NOMO-1 (cell line): ENCODE measurements around the gene NKAIN2.
"Not testable (repeated sequence)": the region's sequence is repeated elsewhere in the genome, so short reads cannot be mapped to it uniquely, and the experiment has no call there.

Source experiments
- DNase-seq, 2 experiments: peaks; one replicate each; lab custom pipeline; 2025; ENCODE audit not compliant: unreplicated experiment in 2 of 2; lab: John Stamatoyannopoulos, UW

The NKAIN2 gene

DNA sequence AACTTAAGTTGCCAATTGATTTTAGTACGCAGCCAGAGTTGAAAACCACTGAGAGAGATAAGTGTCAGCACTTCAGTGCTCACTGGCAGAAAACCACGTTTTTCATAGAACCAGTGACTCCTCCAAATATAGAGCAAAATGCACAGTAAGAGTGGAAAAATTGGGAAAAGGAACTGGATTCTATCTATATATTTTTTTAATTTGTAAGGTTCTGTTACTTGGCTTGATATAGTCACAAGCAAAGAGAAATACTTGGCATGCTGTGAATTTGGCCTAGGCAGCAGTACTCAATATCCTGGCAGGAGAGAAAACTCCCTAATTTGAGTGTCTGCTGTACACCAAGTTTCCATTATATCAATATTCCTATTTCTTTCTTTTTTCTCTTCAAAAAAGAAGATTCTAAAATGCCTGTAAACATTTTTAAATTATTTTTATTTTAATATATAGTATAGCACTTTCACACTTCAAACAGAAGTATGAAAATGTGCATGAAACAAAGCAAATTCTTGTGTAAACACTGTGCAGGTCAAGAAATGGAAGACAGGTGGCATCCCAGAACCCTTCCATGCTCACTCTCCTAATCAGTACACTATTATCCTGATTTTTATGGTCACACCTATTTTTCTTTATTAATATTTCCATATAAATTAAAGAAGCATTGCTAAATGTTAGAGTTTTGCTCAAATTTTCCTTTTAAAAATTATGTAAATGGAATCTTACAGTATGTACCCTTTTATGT lies 596.8 kb downstream of the NKAIN2 start:
- no peak for DNase-seq

DNA sequence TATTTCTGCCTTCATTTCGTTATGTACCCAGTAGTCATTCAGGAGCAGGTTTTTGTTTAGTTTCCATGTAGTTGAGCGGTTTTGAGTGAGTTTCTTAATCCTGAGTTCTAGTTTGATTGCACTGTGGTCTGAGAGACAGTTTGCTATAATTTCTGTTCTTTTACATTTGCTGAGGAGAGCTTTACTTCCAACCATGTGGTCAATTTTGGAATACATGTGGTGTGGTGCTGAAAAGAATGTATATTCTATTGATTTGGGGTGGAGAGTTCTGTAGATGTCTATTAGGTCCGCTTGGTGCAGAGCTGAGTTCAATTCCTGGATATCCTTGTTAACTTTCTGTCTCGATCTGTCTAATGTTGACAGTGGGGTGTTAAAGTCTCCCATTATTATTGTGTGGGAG lies 606.8 kb downstream of the NKAIN2 start:
- not testable (repeated sequence) for DNase-seq

DNA sequence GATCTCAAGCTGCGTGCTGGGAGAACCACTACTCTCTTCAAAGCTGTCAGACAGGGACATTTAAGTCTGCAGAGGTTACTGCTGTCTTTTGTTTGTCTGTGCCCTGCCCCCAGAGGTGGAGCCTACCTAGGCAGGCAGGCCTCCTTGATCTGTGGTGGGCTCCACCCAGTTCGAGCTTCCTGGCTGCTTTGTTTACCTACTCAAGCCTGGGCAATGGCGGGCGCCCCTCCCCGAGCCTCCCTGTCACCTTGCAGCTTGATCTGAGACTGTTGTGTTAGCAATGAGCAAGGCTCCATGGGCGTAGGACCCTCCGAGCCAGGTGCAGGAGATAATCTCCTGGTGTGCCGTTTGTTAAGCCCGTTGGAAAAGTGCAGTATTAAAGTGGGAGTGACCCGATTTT lies 609.0 kb downstream of the NKAIN2 start:
- not testable (repeated sequence) for DNase-seq

GRCh38 chr6:124420116-124420840 lies 616.6 kb downstream of the NKAIN2 start:
- no peak for DNase-seq

DNA sequence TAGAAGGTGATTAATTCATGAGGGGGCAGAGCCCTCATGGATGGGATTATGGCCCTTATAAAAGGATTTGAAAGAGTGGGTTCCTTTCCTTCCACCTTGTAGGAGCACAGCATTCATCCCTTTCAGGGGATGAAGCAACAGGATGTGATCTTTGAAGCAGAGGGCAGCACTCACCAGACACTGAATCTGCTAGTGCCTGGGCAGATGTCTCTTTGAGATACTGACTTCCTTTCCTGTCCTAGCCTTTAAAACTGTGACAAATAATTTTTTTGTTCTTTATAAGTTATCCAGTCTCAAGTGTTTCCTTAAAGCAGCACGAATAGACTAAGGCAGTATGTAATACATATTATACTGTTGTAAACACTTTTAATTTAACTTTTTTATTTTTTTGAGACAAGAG lies 620.0 kb downstream of the NKAIN2 start:
- no peak for DNase-seq

DNA sequence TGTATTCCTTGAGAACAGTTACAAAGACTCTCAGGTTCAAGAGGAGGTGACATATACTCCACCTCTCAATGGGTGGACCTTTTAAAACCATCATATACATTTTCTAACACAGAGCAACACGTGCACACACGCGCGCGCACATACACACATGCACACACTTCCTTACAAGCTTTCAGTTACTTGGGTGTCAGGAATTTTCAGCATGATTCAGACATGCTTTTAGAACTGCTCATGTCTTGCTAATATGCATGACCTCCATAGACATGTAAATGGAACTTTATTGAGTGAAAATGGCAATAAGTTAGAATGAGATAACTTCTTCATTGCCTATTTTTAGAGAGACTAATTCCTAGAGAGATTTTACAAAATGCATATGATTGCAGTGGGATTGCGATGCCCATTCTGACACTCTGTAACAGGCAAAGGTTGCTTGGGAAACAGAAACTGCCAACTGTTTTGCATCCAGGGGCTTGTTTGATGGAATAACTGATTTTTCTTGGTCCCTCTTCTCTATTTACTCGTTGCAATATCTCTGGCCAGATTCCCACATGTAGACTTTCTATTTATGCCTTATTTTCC lies 627.2 kb downstream of the NKAIN2 start:
- no peak for DNase-seq

DNA sequence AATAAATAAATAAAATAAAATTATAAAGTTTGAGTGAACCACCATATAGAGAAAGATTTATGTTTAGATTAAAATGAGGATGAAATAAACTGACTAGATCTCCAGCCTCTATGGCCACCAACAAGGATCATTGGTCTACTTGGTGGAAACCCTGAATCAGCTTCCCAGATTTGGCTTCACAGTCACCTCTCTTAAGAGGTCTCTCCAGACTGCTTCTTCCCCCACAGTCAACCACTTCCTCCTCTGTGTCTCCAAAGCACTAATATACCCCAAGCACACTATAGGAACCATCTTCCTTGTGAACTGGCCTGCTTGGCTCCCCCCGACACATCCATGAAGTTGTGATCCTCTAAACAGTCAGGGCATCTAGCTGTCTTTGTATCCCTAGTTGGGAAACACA lies 629.0 kb downstream of the NKAIN2 start:
- DNase-seq: peak in 1 of 2 experiments; percentile 60

DNA sequence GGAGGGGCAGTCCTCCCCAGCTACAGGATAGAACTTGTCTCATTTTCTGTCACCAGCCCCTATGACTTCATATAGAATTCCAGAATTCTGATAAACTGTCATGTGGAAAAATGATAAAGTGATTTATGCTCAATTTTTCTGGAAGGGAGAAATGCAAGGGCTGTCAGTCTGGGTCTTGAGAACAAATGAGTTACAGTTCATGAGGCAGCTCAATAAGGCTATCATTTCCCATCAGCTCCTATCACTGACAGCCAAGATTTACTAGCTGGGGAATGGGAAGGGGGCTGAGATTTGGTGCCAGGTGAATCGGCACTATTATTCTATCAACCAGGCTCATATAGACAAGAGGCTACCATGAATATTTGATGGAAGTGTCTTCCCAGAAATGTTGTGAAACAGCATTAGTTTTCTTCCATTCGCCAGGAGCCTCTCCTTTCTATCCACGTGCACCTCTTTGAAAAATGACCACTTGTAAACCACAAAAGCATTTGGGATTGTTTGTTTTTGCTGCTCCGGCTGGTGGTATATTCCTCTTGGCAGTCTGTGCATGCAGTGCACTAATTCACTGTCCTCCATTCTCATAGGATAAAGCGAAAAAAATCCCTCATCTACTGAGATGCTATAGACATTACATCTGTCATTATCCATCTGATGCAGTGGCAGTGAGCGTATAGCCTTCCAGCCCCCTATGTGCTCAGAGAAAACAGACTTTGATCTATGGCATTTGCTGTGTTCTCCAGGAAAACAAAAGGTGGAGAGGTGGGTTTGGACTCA lies 629.9 kb downstream of the NKAIN2 start:
- DNase-seq: no peak

DNA sequence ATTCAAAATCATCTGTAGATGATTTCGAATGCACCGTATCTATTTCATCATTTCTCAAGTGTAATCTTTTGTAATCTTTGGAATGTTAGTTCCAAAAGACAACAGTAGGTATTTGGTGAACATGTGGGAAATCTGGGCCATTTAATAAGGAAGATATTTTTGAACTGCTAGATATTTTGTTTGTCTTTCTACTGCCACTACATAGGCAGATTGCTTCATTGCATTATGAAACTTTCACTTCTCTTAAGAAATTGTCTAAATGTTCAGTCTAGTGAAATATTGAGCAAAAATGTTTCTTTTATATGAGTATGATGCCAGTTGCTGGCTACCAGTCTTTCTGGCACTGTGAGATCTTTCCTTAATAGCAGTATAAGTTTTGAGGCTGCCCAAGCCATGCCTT lies 630.8 kb downstream of the NKAIN2 start:
- peak; percentile 38 to 88 for DNase-seq

- no peak for DNase-seq
Measured at GRCh38 chr6:124436803-124437202, 633.1 kb downstream of the NKAIN2 start.

DNA sequence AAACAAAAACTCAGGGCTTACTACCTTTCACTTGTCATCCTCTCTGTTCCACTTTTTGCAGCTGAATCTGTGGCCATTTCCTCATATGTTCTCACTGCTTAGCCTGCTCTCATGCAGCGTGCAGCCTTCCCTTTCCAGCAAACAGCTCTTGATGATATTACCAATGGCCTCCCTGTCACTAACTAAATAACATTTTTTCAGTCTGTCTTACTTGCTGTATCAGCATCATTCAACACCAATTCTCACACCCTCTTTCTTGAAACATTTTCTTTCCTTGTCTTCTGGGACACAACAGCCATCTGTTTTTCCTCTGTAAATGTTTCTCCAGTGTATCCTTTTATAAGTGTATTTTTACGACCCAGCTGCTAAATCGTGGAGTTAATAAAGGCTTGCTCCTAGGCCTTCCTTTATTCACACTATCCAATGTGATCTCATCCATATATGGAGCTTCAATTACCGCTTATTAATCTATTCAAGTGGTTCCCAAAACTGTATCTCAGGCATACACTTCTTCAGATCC lies 634.9 kb downstream of the NKAIN2 start:
- DNase-seq: peak in 1 of 2 experiments; percentile 15

DNA sequence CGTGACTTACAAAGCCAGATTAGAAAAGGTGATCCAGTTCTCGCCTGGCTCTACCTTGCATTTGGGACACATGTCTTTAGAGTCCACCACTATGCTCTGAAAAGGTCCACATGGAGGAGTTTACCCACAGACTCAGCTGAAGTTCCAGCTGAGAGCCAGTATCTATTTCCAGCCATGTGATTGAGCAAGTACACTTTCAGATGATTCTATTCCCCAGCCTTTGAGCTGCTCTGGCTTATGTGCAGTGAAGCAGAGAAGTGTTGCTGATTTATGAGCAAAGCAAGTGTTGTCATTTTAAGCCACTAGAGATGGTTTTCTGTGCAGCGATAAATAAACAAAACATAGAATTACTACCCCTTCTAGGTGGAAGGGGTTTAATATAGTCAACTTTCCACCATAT lies 637.8 kb downstream of the NKAIN2 start:
- peak in 1 of 2 experiments; percentile 51 for DNase-seq

DNA sequence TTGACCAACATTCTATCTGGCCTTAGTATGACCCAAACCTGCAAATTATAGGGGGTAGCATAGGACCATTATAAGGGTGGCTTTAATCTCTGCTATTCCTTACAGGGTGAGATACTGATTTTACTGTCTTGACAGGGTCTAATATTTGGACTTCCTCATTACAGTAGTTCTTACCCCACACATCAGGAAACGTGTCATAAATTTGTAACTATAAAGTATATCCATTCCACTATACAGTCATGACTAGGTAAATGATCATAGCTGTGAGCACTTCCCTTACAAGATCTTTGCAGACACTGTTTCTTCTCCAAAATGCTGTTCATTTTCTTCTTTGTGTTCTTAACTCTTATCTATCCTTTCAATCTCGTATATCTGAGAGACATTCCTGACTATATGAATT lies 639.9 kb downstream of the NKAIN2 start:
- DNase-seq: peak; percentile 67 to 94

- DNase-seq: no peak
Measured at GRCh38 chr6:124445581-124445980, 641.9 kb downstream of the NKAIN2 start.

GRCh38 chr6:124446961-124447360 lies 643.3 kb downstream of the NKAIN2 start:
- peak in 1 of 2 experiments; percentile 25 for DNase-seq

- DNase-seq: no peak
Measured at GRCh38 chr6:124459268-124459667, 655.6 kb downstream of the NKAIN2 start.

GRCh38 chr6:124462750-124463149 lies 659.1 kb downstream of the NKAIN2 start:
- DNase-seq: no peak

DNA sequence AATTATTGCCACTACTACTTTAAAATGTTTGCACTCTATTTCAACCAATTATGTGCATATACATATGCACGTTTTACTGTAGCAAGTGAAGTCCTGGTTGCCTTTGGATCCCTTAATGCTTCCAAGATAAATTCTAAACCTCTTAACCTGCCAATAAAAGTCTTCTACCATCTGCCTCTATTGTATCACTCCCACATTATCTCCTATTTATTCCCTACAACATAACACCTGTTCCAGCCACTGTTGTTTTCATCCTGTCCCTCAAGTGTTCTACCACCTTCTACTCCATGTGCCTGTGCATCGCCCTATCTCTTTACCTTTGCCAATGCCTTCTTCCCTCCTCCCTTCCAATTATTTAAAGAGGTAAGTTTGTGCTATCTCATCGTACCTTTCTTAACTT lies 659.6 kb downstream of the NKAIN2 start:
- DNase-seq: no peak

DNA sequence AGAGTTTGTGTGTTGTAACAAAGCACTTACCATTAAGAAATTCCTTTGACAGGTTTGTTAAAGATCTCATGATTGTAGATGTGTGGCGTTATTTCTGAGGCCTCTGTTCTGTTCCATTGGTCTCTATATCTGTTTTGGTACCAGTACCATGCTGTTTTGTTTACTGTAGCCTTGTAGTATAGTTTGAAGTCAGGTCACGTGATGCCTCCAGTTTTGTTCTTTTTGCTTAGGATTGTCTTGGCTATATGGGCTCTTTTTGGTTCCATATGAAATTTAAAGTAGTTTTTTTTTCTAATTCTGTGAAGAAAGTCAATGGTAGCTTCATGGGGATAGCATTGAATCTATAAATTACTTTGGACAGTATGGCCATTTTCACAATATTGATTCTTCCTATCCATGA lies 660.9 kb downstream of the NKAIN2 start:
- DNase-seq: not testable (repeated sequence)

DNA sequence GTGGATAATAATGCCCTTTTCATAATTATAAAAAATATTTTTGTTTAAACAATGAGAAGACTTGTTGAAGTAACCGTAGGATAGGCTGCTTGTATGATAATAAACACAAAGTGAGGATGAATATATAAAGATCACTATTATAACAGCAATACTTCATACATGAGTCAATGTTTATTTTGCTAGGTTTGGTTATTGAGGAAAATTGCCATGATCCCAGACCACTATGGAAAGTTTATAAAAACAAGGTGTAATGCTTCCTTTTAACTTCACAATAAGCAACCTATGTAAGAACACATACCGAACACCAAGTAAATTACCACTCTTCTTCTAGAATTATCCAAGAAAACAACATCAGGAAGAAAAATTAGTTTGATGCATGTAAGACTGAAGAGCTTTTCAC lies 663.3 kb downstream of the NKAIN2 start:
- no peak for DNase-seq

- no peak for DNase-seq
Measured at GRCh38 chr6:124467366-124467765, 663.7 kb downstream of the NKAIN2 start.
